Chondrocyte (in vitro differentiated cells): ENCODE measurements around the gene KCNQ1OT1. TPM values are rescaled to one million over a fixed set of nuclear protein-coding genes. Genes with fewer than 3 reads are reported as not detected.

Source experiments
- DNase-seq: peaks from one replicate; pipeline ENCODE4 v3.0.0; 2021; ENCODE audit warnings: mixed read lengths, low spot score
- H3K27ac Mint-ChIP-seq: one replicate; pipeline ENCODE4 v1.8.0; 2021; ENCODE audit warnings: mild to moderate bottlenecking, moderate library complexity, mixed read lengths; ENCODE audit not compliant: unreplicated experiment
- H3K27me3 Mint-ChIP-seq: 2 replicates; pipeline ENCODE4 v1.8.0; 2021; ENCODE audit warnings: low read depth, mixed read lengths
- H3K36me3 Mint-ChIP-seq: 2 replicates; pipeline ENCODE4 v1.8.0; 2021; ENCODE audit warnings: low read depth, mixed read lengths
- H3K4me1 Mint-ChIP-seq: 2 replicates; pipeline ENCODE4 v1.8.0; 2021; ENCODE audit warnings: low read depth, mild to moderate bottlenecking, mixed read lengths
- H3K4me3 Mint-ChIP-seq: one replicate; pipeline ENCODE4 v1.8.0; 2021; ENCODE audit warnings: mild to moderate bottlenecking, moderate library complexity, mixed read lengths; ENCODE audit not compliant: unreplicated experiment
- H3K9me3 Mint-ChIP-seq: 2 replicates; pipeline ENCODE4 v1.8.0; 2021; ENCODE audit warnings: low read depth, mixed read lengths
- CTCF ChIP-seq: fragments of 200-600 bp; sonication (generic); IDR thresholded peaks from 2 replicates; pipeline ENCODE4 v1.5.0; 2021; ENCODE audit warnings: antibody characterized with exemption, mild to moderate bottlenecking, moderate library complexity
- total RNA-seq: library from RNA; stranded (reverse); gene quantifications from 3 replicates; pipeline ENCODE4 v1.2.1, GENCODE V29; 2021

Gene KCNQ1OT1
- total RNA-seq, 1 donor from 2014 or later, result 2.5 TPM

GRCh38 chr11:2663506-2663905 lies 36.3 kb downstream of the KCNQ1OT1 start:
- no peak for TF ChIP-seq CTCF
- no peak overlapping the region for H3K27ac Mint-ChIP-seq
- no peak overlapping the region for H3K4me3 Mint-ChIP-seq
- peak; percentile 41 for DNase-seq
- H3K36me3 Mint-ChIP-seq, result peaks cover 30% of the 10 kb centered on the region
- H3K9me3 Mint-ChIP-seq, result peaks cover 18% of the 10 kb centered on the region
- H3K4me1 Mint-ChIP-seq, result peaks cover 8% of the 10 kb centered on the region
- H3K27me3 Mint-ChIP-seq, result no peaks in the 10 kb centered on the region

GRCh38 chr11:2662430-2663299 lies 37.1 kb downstream of the KCNQ1OT1 start:
- peaks cover 8% of the 10 kb centered on the region for H3K4me1 Mint-ChIP-seq
- H3K27me3 Mint-ChIP-seq, result no peaks in the 10 kb centered on the region
- peaks cover 18% of the 10 kb centered on the region for H3K9me3 Mint-ChIP-seq
- H3K36me3 Mint-ChIP-seq, result peaks cover 29% of the 10 kb centered on the region
- H3K27ac Mint-ChIP-seq, result no peak overlapping the region
- TF ChIP-seq CTCF, result no peak
- peak; percentile 87 for DNase-seq
- H3K4me3 Mint-ChIP-seq, result no peak overlapping the region

GRCh38 chr11:2662024-2662312 lies 37.8 kb downstream of the KCNQ1OT1 start:
- Mint-ChIP-seq H3K4me1 (peaks cover 10% of the 10 kb centered on the region), H3K4me3 (no peak overlapping the region), H3K27me3 (no peaks in the 10 kb centered on the region), H3K27ac (no peak overlapping the region), H3K9me3 (peaks cover 21% of the 10 kb centered on the region), H3K36me3 (peaks cover 33% of the 10 kb centered on the region)
- no peak for TF ChIP-seq CTCF
- peak; percentile 78 for DNase-seq

GRCh38 chr11:2661173-2662023 lies 38.4 kb downstream of the KCNQ1OT1 start:
- no peak for TF ChIP-seq CTCF
- Mint-ChIP-seq H3K4me3 (no peak overlapping the region), H3K4me1 (peaks cover 16% of the 10 kb centered on the region), H3K27ac (no peak overlapping the region), H3K27me3 (no peaks in the 10 kb centered on the region), H3K36me3 (peaks cover 33% of the 10 kb centered on the region), H3K9me3 (peaks cover 27% of the 10 kb centered on the region)
- peak; percentile 22 for DNase-seq

GRCh38 chr11:2660357-2660939 lies 39.3 kb downstream of the KCNQ1OT1 start:
- H3K27me3 Mint-ChIP-seq, result no peaks in the 10 kb centered on the region
- H3K27ac Mint-ChIP-seq, result no peak overlapping the region
- peaks cover 33% of the 10 kb centered on the region for H3K36me3 Mint-ChIP-seq
- no peak for DNase-seq
- H3K9me3 Mint-ChIP-seq, result peaks cover 31% of the 10 kb centered on the region
- H3K4me3 Mint-ChIP-seq, result no peak overlapping the region
- peaks cover 24% of the 10 kb centered on the region for H3K4me1 Mint-ChIP-seq
- no peak for TF ChIP-seq CTCF
